WTC11 (cell line): ENCODE measurements around the gene KLHL29. TPM values are rescaled to one million over a fixed set of nuclear protein-coding genes. Genes with fewer than 3 reads are reported as not detected.

ENCODE experiments used
- EMX1 ChIP-seq: fragments of 250-450 bp; sonication (Bioruptor Pico); IDR thresholded peaks from 2 replicates; pipeline ENCODE4 v1.8.0; 2021; ENCODE audit warnings: mild to moderate bottlenecking
- ESRRA ChIP-seq: sonication (generic); formaldehyde crosslinking; IDR thresholded peaks from 2 replicates; pipeline ENCODE4 v1.8.1; 2022; ENCODE audit warnings: mild to moderate bottlenecking, missing genetic modification reagents, borderline replicate concordance
- FOXP1 ChIP-seq: sonication (generic); formaldehyde crosslinking; IDR thresholded peaks from 2 replicates; pipeline ENCODE4 v1.8.0; 2022; ENCODE audit warnings: missing genetic modification reagents, mild to moderate bottlenecking, moderate library complexity, borderline replicate concordance
- GABPB1 ChIP-seq: sonication (generic); formaldehyde crosslinking; IDR thresholded peaks from 2 replicates; pipeline ENCODE4 v1.8.1; 2023; ENCODE audit warnings: mild to moderate bottlenecking, missing genetic modification reagents
- GTF2I ChIP-seq: fragments of 250-450 bp; sonication (Bioruptor Pico); conservative IDR thresholded peaks from 2 replicates; pipeline ENCODE4 v1.4.0; 2021; ENCODE audit warnings: mild to moderate bottlenecking
- MYBL2 ChIP-seq: sonication (generic); formaldehyde crosslinking; IDR thresholded peaks from 2 replicates; pipeline ENCODE4 v1.8.1; 2023; ENCODE audit warnings: mild to moderate bottlenecking, moderate library complexity, missing genetic modification reagents
- NFE2L1 ChIP-seq: sonication (generic); formaldehyde crosslinking; IDR thresholded peaks from 2 replicates; pipeline ENCODE4 v1.8.1; 2023; ENCODE audit warnings: missing genetic modification reagents
- NFYB ChIP-seq: sonication (generic); formaldehyde crosslinking; conservative IDR thresholded peaks from 2 replicates; pipeline ENCODE4 v1.8.0; 2022; ENCODE audit warnings: low read depth, missing genetic modification reagents
- NR2C2 ChIP-seq: sonication (generic); formaldehyde crosslinking; IDR thresholded peaks from 2 replicates; pipeline ENCODE4 v1.8.0; 2022; ENCODE audit warnings: mild to moderate bottlenecking, missing genetic modification reagents
- NR3C1 ChIP-seq: sonication (generic); formaldehyde crosslinking; conservative IDR thresholded peaks from 2 replicates; pipeline ENCODE4 v1.8.1; 2023; ENCODE audit warnings: low read depth, mild to moderate bottlenecking, missing genetic modification reagents
- SMAD3 ChIP-seq: sonication (generic); formaldehyde crosslinking; IDR thresholded peaks from 2 replicates; pipeline ENCODE4 v1.8.0; 2022; ENCODE audit warnings: missing genetic modification reagents, mild to moderate bottlenecking, borderline replicate concordance
- TEAD1 ChIP-seq: sonication (generic); formaldehyde crosslinking; IDR thresholded peaks from 2 replicates; pipeline ENCODE4 v1.8.0; 2022; ENCODE audit warnings: mild to moderate bottlenecking, missing genetic modification reagents
- TEAD4 ChIP-seq: sonication (generic); formaldehyde crosslinking; IDR thresholded peaks from 2 replicates; pipeline ENCODE4 v1.8.0; 2022; ENCODE audit warnings: mild to moderate bottlenecking, missing genetic modification reagents
- TP53 ChIP-seq: sonication (generic); formaldehyde crosslinking; IDR thresholded peaks from 2 replicates; pipeline ENCODE4 v1.8.1; 2023; ENCODE audit warnings: mild to moderate bottlenecking, missing genetic modification reagents
- ZNF317 ChIP-seq: sonication (generic); formaldehyde crosslinking; IDR thresholded peaks from 2 replicates; pipeline ENCODE4 v1.8.1; 2023; ENCODE audit warnings: low read depth, mild to moderate bottlenecking, moderate library complexity, missing genetic modification reagents, borderline replicate concordance
- ZNF423 ChIP-seq: fragments of 250-450 bp; sonication (Bioruptor Pico); IDR thresholded peaks from 2 replicates; pipeline ENCODE4 v2.1.2; 2022; ENCODE audit warnings: mild to moderate bottlenecking, moderate library complexity
- total RNA-seq: library from RNA; stranded (reverse); gene quantifications from 3 replicates; pipeline ENCODE4 v1.2.3, GENCODE V29; 2021
- TF ChIP-seq, protein P1 (sequence below): sonication (generic); formaldehyde crosslinking; IDR thresholded peaks from 2 replicates; pipeline ENCODE4 v1.8.1; 2023; ENCODE audit warnings: mild to moderate bottlenecking, missing genetic modification reagents, borderline replicate concordance
- TF ChIP-seq, protein P2 (sequence below): fragments of 250-450 bp; sonication (Bioruptor Pico); IDR thresholded peaks from 2 replicates; pipeline ENCODE4 v1.9.0; 2021; ENCODE audit warnings: mild to moderate bottlenecking, borderline replicate concordance
- TF ChIP-seq, protein P3 (sequence below): fragments of 250-450 bp; sonication (Bioruptor Pico); IDR thresholded peaks from 2 replicates; pipeline ENCODE4 v2.1.2; 2022; ENCODE audit warnings: mild to moderate bottlenecking, moderate library complexity
- TF ChIP-seq, protein P4 (sequence below): sonication (generic); formaldehyde crosslinking; IDR thresholded peaks from 2 replicates; pipeline ENCODE4 v1.8.1; 2022; ENCODE audit warnings: mild to moderate bottlenecking, moderate library complexity, missing genetic modification reagents
- TF ChIP-seq, protein P5 (sequence below): fragments of 250-450 bp; sonication (Bioruptor Pico); conservative IDR thresholded peaks from 2 replicates; pipeline ENCODE4 v1.9.0; 2021; ENCODE audit warnings: mild to moderate bottlenecking
- TF ChIP-seq, protein P6 (sequence below): sonication (generic); formaldehyde crosslinking; IDR thresholded peaks from 2 replicates; pipeline ENCODE4 v1.8.0; 2023; ENCODE audit warnings: missing genetic modification reagents, mild to moderate bottlenecking, borderline replicate concordance

The KLHL29 gene
- total RNA-seq, 1 experiment from 2014 or later: 7.1 TPM

DNA sequence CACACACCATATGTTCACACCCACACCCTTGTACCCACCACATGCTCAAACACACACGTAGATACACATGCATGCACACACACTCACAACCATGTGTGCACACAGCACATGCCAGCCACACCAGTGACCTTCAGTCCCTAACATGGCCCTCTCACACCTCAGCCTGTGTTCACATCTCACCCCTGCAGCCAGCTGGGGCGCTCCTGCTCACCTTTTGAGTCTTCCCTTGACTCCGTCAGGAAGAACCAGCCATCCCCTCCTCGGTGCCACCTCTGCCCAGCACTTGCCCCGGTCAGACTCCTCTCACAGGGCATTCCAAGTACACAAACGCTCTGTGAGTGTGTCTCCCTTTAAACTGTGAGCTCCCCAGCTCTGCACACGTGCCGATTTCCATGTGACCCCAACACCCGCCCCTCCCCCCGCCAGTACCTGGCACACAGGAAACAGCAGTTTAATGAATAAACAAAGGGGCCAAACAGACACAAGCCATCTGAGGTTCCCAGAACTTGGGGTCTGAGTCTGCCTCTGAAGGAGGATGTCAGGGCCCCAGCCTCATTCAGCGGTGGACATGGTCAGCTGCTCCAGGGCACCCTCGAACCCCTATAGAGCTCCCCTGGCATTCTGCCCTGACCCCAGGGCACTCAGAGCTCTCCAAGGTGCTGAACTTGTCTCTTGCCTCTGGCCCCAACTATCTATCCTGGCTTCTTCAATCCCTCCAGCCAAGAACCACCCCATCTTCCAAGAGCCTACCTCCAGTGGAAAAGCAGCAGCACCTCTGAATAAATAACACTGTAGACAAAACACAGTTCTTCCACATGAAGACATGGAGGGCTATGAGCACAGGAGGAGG lies 289.1 kb downstream of the KLHL29 start (continued):
- TF ChIP-seq ZNF317 (CRISPR knock-in tag): no peak
- TF ChIP-seq MYBL2: no peak
- TF ChIP-seq, protein P1, sequence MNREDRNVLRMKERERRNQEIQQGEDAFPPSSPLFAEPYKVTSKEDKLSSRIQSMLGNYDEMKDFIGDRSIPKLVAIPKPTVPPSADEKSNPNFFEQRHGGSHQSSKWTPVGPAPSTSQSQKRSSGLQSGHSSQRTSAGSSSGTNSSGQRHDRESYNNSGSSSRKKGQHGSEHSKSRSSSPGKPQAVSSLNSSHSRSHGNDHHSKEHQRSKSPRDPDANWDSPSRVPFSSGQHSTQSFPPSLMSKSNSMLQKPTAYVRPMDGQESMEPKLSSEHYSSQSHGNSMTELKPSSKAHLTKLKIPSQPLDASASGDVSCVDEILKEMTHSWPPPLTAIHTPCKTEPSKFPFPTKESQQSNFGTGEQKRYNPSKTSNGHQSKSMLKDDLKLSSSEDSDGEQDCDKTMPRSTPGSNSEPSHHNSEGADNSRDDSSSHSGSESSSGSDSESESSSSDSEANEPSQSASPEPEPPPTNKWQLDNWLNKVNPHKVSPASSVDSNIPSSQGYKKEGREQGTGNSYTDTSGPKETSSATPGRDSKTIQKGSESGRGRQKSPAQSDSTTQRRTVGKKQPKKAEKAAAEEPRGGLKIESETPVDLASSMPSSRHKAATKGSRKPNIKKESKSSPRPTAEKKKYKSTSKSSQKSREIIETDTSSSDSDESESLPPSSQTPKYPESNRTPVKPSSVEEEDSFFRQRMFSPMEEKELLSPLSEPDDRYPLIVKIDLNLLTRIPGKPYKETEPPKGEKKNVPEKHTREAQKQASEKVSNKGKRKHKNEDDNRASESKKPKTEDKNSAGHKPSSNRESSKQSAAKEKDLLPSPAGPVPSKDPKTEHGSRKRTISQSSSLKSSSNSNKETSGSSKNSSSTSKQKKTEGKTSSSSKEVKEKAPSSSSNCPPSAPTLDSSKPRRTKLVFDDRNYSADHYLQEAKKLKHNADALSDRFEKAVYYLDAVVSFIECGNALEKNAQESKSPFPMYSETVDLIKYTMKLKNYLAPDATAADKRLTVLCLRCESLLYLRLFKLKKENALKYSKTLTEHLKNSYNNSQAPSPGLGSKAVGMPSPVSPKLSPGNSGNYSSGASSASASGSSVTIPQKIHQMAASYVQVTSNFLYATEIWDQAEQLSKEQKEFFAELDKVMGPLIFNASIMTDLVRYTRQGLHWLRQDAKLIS: no peak
- TF ChIP-seq, protein P2, sequence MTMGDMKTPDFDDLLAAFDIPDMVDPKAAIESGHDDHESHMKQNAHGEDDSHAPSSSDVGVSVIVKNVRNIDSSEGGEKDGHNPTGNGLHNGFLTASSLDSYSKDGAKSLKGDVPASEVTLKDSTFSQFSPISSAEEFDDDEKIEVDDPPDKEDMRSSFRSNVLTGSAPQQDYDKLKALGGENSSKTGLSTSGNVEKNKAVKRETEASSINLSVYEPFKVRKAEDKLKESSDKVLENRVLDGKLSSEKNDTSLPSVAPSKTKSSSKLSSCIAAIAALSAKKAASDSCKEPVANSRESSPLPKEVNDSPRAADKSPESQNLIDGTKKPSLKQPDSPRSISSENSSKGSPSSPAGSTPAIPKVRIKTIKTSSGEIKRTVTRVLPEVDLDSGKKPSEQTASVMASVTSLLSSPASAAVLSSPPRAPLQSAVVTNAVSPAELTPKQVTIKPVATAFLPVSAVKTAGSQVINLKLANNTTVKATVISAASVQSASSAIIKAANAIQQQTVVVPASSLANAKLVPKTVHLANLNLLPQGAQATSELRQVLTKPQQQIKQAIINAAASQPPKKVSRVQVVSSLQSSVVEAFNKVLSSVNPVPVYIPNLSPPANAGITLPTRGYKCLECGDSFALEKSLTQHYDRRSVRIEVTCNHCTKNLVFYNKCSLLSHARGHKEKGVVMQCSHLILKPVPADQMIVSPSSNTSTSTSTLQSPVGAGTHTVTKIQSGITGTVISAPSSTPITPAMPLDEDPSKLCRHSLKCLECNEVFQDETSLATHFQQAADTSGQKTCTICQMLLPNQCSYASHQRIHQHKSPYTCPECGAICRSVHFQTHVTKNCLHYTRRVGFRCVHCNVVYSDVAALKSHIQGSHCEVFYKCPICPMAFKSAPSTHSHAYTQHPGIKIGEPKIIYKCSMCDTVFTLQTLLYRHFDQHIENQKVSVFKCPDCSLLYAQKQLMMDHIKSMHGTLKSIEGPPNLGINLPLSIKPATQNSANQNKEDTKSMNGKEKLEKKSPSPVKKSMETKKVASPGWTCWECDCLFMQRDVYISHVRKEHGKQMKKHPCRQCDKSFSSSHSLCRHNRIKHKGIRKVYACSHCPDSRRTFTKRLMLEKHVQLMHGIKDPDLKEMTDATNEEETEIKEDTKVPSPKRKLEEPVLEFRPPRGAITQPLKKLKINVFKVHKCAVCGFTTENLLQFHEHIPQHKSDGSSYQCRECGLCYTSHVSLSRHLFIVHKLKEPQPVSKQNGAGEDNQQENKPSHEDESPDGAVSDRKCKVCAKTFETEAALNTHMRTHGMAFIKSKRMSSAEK (CRISPR knock-in tag): no peak
- TF ChIP-seq, protein P3, sequence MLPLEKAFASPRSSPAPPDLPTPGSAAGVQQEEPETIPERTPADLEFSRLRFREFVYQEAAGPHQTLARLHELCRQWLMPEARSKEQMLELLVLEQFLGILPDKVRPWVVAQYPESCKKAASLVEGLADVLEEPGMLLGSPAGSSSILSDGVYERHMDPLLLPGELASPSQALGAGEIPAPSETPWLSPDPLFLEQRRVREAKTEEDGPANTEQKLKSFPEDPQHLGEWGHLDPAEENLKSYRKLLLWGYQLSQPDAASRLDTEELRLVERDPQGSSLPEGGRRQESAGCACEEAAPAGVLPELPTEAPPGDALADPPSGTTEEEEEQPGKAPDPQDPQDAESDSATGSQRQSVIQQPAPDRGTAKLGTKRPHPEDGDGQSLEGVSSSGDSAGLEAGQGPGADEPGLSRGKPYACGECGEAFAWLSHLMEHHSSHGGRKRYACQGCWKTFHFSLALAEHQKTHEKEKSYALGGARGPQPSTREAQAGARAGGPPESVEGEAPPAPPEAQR (CRISPR knock-in tag): no peak
- no peak for TF ChIP-seq TEAD1 (CRISPR knock-in tag)
- TF ChIP-seq SMAD3: no peak
- TF ChIP-seq, protein P4, sequence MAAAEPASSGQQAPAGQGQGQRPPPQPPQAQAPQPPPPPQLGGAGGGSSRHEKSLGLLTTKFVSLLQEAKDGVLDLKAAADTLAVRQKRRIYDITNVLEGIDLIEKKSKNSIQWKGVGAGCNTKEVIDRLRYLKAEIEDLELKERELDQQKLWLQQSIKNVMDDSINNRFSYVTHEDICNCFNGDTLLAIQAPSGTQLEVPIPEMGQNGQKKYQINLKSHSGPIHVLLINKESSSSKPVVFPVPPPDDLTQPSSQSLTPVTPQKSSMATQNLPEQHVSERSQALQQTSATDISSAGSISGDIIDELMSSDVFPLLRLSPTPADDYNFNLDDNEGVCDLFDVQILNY (CRISPR knock-in tag): no peak
- no peak for TF ChIP-seq NFYB (CRISPR knock-in tag)
- TF ChIP-seq ZNF423 (CRISPR knock-in tag): peak; percentile 69; the same call in 1 of the 2 replicates
- no peak for TF ChIP-seq GABPB1 (CRISPR knock-in tag)
- TF ChIP-seq EMX1 (CRISPR knock-in tag): no peak
- TF ChIP-seq, protein P5, sequence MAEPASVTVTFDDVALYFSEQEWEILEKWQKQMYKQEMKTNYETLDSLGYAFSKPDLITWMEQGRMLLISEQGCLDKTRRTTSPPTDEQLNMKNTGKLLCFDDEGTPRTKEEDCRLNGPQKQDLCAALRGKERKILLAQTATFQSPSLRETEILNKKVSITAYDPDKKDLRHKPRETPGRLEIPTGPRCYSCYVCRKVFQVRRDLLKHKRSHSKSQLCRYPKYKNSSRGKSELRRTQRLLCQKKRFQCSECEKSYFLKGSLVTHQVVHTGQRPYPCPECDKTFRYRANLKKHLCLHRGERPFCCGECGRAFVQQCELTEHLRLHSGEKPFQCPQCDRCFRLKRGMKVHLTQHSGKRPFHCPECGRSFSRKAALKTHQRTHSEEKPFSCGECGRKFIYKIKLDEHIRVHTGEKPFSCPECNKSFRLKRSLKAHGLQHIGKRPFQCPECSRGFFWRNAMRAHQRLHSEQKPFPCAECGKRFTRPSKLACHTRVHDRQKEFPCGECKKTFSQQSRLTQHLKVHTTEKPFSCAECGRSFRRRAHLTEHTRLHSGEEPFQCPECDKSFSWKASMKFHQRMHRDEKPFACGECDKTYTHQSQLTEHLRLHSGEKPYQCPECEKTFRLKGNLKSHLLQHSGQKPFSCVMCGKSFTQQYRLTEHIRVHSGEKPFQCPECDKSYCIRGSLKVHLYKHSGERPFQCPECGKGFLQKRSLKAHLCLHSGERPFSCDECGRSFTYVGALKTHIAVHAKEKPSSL (CRISPR knock-in tag): no peak
- no peak for TF ChIP-seq TEAD4 (CRISPR knock-in tag)
- no peak for TF ChIP-seq ESRRA (CRISPR knock-in tag)
- TF ChIP-seq FOXP1 (CRISPR knock-in tag): no peak
- no peak for TF ChIP-seq TP53 (CRISPR knock-in tag)
- TF ChIP-seq, protein P6, sequence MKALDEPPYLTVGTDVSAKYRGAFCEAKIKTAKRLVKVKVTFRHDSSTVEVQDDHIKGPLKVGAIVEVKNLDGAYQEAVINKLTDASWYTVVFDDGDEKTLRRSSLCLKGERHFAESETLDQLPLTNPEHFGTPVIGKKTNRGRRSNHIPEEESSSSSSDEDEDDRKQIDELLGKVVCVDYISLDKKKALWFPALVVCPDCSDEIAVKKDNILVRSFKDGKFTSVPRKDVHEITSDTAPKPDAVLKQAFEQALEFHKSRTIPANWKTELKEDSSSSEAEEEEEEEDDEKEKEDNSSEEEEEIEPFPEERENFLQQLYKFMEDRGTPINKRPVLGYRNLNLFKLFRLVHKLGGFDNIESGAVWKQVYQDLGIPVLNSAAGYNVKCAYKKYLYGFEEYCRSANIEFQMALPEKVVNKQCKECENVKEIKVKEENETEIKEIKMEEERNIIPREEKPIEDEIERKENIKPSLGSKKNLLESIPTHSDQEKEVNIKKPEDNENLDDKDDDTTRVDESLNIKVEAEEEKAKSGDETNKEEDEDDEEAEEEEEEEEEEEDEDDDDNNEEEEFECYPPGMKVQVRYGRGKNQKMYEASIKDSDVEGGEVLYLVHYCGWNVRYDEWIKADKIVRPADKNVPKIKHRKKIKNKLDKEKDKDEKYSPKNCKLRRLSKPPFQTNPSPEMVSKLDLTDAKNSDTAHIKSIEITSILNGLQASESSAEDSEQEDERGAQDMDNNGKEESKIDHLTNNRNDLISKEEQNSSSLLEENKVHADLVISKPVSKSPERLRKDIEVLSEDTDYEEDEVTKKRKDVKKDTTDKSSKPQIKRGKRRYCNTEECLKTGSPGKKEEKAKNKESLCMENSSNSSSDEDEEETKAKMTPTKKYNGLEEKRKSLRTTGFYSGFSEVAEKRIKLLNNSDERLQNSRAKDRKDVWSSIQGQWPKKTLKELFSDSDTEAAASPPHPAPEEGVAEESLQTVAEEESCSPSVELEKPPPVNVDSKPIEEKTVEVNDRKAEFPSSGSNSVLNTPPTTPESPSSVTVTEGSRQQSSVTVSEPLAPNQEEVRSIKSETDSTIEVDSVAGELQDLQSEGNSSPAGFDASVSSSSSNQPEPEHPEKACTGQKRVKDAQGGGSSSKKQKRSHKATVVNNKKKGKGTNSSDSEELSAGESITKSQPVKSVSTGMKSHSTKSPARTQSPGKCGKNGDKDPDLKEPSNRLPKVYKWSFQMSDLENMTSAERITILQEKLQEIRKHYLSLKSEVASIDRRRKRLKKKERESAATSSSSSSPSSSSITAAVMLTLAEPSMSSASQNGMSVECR (CRISPR knock-in tag): no peak
- TF ChIP-seq NFE2L1: peak; percentile 78; the same call in 1 of the 2 replicates
- no peak for TF ChIP-seq GTF2I (CRISPR knock-in tag)
- no peak for TF ChIP-seq NR2C2 (CRISPR knock-in tag)
- TF ChIP-seq NR3C1 (CRISPR knock-in tag): no peak
